K562 (cell line): ENCODE measurements around the gene ROBO1. TPM values are rescaled to one million over a fixed set of nuclear protein-coding genes. Genes with fewer than 3 reads are reported as not detected.

ENCODE experiments used
- BCOR ChIP-seq: fragments of 450-650 bp; IDR thresholded peaks from 2 replicates; pipeline ENCODE4 v1.6.1; 2016
- CC2D1A ChIP-seq: fragments of 450-650 bp; IDR thresholded peaks from 2 replicates; pipeline ENCODE4 v1.6.1; 2017; ENCODE audit warnings: mild to moderate bottlenecking
- CEBPB ChIP-seq: fragments of 450-650 bp; IDR thresholded peaks from 2 replicates; pipeline ENCODE4 v1.6.1; 2016; ENCODE audit warnings: missing genetic modification characterization, missing compliant biosample characterization
- MCM7 ChIP-seq, 2 experiments: fragments of 450-650 bp; IDR thresholded peaks; 2 replicates each; pipeline ENCODE4 v1.6.1; 2016 to 2018
- MGA ChIP-seq: fragments of 450-650 bp; IDR thresholded peaks from 2 replicates; pipeline ENCODE4 v1.6.1; 2016; ENCODE audit warnings: mild to moderate bottlenecking, moderate library complexity
- NRF1 ChIP-seq, 2 experiments: fragments of 450-650 bp; IDR thresholded peaks in 1 of 2; conservative IDR thresholded peaks in 1 of 2; 2 replicates each; pipeline ENCODE4 v1.6.1; 2014; ENCODE audit warnings: mild to moderate bottlenecking in 2 of 2
- TGIF2 ChIP-seq: sonication (generic); formaldehyde crosslinking; IDR thresholded peaks from 2 replicates; pipeline ENCODE4 v1.8.1; 2022; ENCODE audit warnings: mild to moderate bottlenecking, missing genetic modification reagents, moderate library complexity
- ZBTB33 ChIP-seq: sonication (generic); formaldehyde crosslinking; IDR thresholded peaks from 2 replicates; pipeline ENCODE4 v1.8.1; 2023; ENCODE audit warnings: mild to moderate bottlenecking, missing genetic modification reagents
- ZFP36 ChIP-seq: fragments of 150-350 bp; IDR thresholded peaks from 2 replicates; pipeline ENCODE4 v1.6.1; 2018; ENCODE audit warnings: low read length, low read depth; ENCODE audit not compliant: partially characterized antibody
- ZFP91 ChIP-seq: sonication (generic); formaldehyde crosslinking; IDR thresholded peaks from 2 replicates; pipeline ENCODE4 v1.8.0; 2022; ENCODE audit warnings: mild to moderate bottlenecking, missing genetic modification reagents
- ZNF384 ChIP-seq: IDR thresholded peaks from 2 replicates; pipeline ENCODE4 v1.6.1; 2012; ENCODE audit warnings: low read depth, low read length, improper control_type of control experiment
- ZNF766 ChIP-seq: fragments of 200-800 bp; sonication (Bioruptor generic); conservative IDR thresholded peaks from 2 replicates; pipeline ENCODE4 v1.6.1; 2016; ENCODE audit warnings: missing genetic modification characterization, missing compliant biosample characterization
- polyA plus RNA-seq, 8 experiments: library from polyadenylated mRNA; depleted of rRNA in 4 of 8; stranded (reverse) in 5 of 8; unstranded in 3 of 8; fragments of >200 nt; fragmentation: Nextera tagmentation in 2 of 8; fragmentation: Illumina TruSeq in 1 of 8; extraction: Ambion mirVana in 2 of 8; extraction: Trizol in 1 of 8; gene quantifications; 2 replicates each; pipeline versions ENCODE4 v1.2.1 to v1.2.3, GENCODE V29; 2011 to 2014; ENCODE audit warnings: inconsistent platforms in 1 of 8, missing spikeins in 1 of 8
- total RNA-seq, 7 experiments: library from RNA; depleted of rRNA in 6 of 7; stranded (reverse); fragments of >200 nt in 6 of 7; fragmentation: Illumina TruSeq in 2 of 7; extraction: Trizol in 2 of 7; gene quantifications; 2 replicates each; pipeline versions ENCODE4 v1.2.1 to v1.2.3, GENCODE V29; 2011 to 2021; ENCODE audit warnings: low replicate concordance in 1 of 7

ROBO1 gene
- total and polyA plus RNA-seq, 9 of the 15 experiments (the other 6 are each of a cell fraction or from before 2014, with no cell fraction given), result 0.01 to 0.53 (median 0.17) TPM; not detected in 5

GRCh38 chr3:79551997-79552396, 215.8 kb downstream of the ROBO1 start (continued):
- no peak for TF ChIP-seq MGA
- no peak for TF ChIP-seq CEBPB
- no peak for TF ChIP-seq TGIF2 (CRISPR knock-in tag)
- no peak for TF ChIP-seq ZNF384
- no peak for TF ChIP-seq MCM7 (IDR thresholded peaks at IDR 0.05)
- no peak for TF ChIP-seq ZBTB33 (CRISPR knock-in tag)
- TF ChIP-seq NRF1 (conservative IDR thresholded peaks at IDR 0.05 in 1 of 2, IDR thresholded peaks at IDR 0.05 in 1 of 2), result no peak
- TF ChIP-seq BCOR, result no peak
- TF ChIP-seq ZFP91 (CRISPR knock-in tag), result no peak
- TF ChIP-seq CC2D1A, result no peak
- TF ChIP-seq ZNF766 (CRISPR knock-in tag), result no peak
- TF ChIP-seq ZFP36, result no peak
